ENCODE measurements around the gene SPEF1. TPM values are rescaled to one million over a fixed set of nuclear protein-coding genes. Genes with fewer than 3 reads are reported as not detected.

The SPEF1 gene
- total RNA-seq, 1 experiment from 2014 or later, result 0.67 TPM

DNA sequence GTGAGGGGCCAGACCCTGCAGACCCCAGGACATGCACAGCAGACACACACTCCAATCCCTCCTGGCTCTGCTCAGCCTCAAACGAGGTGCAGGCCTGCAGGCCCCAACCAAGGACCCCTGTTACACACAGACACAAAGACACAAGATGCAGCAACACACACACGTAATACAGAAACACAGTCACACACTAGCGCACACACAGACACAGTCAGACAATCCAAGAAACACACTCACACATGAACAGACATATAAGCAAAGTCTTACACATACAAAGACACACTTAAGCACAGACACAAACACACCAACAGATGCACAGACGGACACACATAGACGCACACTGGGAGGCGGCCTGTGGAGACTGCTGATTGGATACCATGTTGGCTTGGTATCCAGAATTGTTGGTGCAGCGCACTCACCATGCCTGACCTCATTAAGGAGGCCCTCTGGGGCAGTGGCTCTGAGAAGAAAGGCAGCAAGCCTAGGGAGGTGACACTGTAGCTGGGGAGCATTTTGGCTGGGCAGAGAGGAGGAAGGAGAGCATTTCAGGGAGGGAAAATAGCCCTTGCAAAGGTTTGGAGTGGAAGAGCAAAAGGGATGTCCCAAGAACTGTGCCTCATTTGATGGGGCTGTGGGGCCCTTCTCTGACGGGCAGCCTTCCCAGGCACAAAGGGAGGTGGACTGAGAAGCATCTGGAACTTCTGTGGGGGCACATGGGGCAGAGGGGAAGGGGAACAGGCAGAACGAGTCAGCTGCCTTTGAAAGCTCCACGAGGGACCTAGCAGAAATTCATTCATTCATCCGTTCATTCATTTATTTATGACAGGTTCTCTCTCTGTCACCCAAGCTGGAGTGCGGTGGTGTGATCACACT, 50.2 kb downstream of the SPEF1 start:
- DNase-seq (ENCODE audit: low spot score), result no peak

DNA sequence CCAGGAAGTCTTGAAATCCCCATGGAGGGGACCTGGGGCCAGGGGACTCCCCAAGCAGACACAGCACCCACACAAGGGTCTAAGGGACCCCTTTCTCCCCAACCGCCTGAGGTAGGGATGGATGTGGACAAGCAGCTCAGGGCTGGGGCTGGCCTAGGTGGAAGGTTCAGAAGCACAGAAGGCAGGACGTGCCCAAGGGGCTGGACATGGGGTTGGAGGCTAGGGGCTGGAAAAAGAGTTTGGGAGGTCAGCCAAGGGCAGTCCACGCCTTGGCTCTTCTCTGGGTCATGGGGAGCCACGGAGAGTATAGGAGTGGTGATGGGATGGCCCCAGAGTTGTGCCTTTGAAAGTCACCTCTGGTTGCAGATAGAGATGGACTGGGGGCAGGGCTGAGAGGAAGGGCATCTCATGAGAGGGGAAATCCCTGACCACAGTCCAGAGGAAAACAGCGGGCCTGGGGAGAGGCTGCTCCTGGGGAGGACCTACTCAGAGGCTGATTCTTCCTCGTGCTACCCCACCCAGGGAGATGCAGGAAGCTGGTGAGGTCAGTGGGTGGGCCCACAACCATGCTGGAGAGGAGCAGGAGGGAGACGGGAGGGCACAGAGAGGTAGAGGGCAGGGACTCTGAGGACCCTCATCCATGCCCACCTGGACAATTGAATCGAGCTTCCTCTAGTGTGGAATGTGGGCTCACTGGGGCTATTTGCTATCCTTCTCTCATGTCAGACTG, 51.3 kb downstream of the SPEF1 start:
- peak; percentile 73 for DNase-seq (ENCODE audit: low spot score)

DNA sequence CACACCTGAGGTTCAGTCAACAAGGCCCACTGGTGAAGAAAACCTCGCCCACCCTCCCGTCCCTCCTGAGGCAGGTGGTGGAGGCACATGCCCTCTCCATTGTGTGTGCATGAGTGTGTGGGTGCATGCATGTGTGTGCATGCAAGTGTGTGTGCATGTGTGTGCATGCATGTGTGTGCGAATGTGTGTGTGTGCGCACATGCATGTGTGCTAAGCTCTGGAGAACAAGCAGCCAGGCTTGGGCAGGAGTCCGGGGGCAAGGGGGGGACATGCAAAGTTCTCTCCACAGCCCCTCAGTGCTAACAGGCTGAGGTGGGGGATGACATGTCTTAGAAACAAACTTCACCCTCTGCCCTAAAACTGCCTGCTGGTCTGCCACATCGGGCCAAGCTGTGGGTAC, 51.9 kb downstream of the SPEF1 start:
- DNase-seq (ENCODE audit: low spot score), result no peak

DNA sequence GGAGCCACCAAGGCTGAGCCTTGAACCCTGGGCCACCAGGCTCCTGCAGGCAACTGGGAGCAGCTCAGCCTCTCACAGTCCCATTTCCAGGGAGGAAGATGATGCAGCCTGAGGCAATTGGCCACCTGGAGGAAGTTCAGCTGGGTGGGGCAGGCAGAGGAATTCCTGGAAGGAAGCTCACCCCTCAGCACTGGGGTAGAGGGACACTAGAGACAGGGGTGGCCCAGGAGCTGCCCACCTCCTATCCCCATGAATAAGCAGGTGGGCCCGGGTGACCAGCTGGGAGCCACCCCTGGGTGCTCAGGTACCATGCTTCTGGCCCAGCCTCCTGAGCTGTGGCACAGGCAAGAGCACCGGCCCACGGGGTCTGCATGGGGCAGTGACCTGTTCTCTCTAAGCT, 52.4 kb downstream of the SPEF1 start:
- DNase-seq (ENCODE audit: low spot score), result peak; percentile 28

DNA sequence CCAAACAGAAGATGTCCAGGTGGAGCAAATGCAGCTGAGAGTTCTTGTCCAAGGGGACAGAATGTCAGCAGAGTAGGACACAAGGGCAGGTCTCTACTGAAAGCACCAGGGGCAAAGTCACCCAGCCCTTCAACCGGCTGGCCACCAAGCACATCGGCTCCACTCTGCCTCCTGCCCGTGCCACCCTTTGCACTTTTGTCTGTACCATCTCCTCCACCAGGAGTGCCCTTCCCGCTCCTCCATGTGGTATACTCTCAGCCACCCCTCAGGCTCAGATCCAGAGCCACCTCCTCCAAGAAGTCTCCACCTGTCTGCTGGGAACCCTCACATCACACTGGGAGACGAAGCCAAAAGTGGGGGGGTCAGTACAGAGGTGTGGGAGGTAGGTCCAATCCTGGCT, 52.9 kb downstream of the SPEF1 start:
- no peak for DNase-seq (ENCODE audit: low spot score)

Other genes with a start within 250 kb of the SPEF1 start
- gene GFRA4, start 118.0 kb downstream of the SPEF1 start, total RNA-seq (2014; rRNA removed; shearing (Covaris generic)), result not detected in 2 replicates
- gene ADAM33, start 99.4 kb downstream of the SPEF1 start, total RNA-seq (2014; rRNA removed; shearing (Covaris generic)), result not detected in 2 replicates
- 0.07 TPM in 1 of 2 replicates, not detected in the other for gene SIGLEC1, start 68.8 kb downstream of the SPEF1 start, total RNA-seq (2014; rRNA removed; shearing (Covaris generic))
- gene HSPA12B, start 48.8 kb downstream of the SPEF1 start, total RNA-seq (2014; rRNA removed; shearing (Covaris generic)), result not detected in 2 replicates
- 108 and 110 TPM in 2 replicates for gene ADISSP, start 13.7 kb downstream of the SPEF1 start, total RNA-seq (2014; rRNA removed; shearing (Covaris generic))
- gene CENPB, start 5.3 kb upstream of the SPEF1 start, total RNA-seq (2014; rRNA removed; shearing (Covaris generic)), result 94.1 and 129 TPM in 2 replicates
- gene CDC25B, start 14.9 kb upstream of the SPEF1 start, total RNA-seq (2014; rRNA removed; shearing (Covaris generic)), result 63.0 and 65.5 TPM in 2 replicates
- 22.6 and 27.7 TPM in 2 replicates for gene AP5S1, start 39.1 kb upstream of the SPEF1 start, total RNA-seq (2014; rRNA removed; shearing (Covaris generic))
- gene MAVS, start 65.4 kb upstream of the SPEF1 start, total RNA-seq (2014; rRNA removed; shearing (Covaris generic)), result 18.6 and 23.9 TPM in 2 replicates
- gene PANK2, start 107.9 kb upstream of the SPEF1 start, total RNA-seq (2014; rRNA removed; shearing (Covaris generic)), result 62.1 and 97.0 TPM in 2 replicates
- gene RNF24, start 234.1 kb upstream of the SPEF1 start, total RNA-seq (2014; rRNA removed; shearing (Covaris generic)), result 6.7 and 7.2 TPM in 2 replicates